Uterus (tissue), 2 donors: ENCODE data around the gene GTF2F2.

Experiments used
- CTCF ChIP-seq, 4 experiments: fragments of 200-600 bp in 2 of 4; fragments of 450-650 bp in 2 of 4; sonication (generic) in 2 of 4; IDR thresholded peaks; one replicate each; pipeline ENCODE4 v1.5.1; 2016 to 2019; ENCODE audit warnings: antibody characterized with exemption in 4 of 4, mild to moderate bottlenecking in 2 of 4, moderate library complexity in 1 of 4
- POLR2A ChIP-seq, 2 donors: fragments of 450-650 bp; IDR thresholded peaks; one replicate each; pipeline ENCODE4 v1.6.1; 2016; ENCODE audit warnings: antibody characterized with exemption in 2 of 2, mild to moderate bottlenecking in 1 of 2, moderate library complexity in 1 of 2

GRCh38 chr13:45276913-45277312 is 156.6 kb downstream of the GTF2F2 start:
- TF ChIP-seq CTCF (IDR thresholded peaks at IDR 0.05) (no peak), POLR2A (IDR thresholded peaks at IDR 0.05) (no peak)
